ENCODE measurements around the gene SLC38A2.
"Not testable (repeated sequence)": the region's sequence is repeated elsewhere in the genome, so short reads cannot be mapped to it uniquely, and the experiment has no call there.

The SLC38A2 gene

DNA sequence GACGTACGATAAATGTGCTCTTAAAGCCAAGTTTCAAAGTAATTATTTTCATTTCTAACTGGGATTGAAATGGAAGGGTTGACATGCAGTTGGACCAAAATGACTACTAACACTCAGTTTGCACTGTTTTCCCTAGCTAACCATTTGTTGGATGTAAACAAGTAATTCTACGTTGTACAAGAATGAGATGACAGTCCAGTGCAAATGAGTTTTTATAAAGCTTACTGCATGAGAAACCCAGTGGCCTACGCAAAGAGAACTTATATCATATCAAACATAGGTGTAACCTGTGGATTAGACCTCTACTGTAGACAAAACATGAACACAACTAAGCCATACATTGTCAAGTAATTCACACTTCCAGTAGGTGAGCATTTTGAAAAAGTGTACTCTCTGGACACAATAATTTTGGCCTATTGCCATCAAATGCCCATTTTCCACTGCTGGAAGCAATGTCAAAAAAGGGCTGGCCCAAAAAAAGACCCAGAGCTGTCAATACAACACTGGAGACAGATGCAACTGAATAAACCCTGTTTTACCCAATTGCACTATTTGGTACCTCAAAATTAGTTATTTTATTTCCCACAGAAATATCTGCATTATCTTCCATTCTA, 12.8 kb downstream of the SLC38A2 start:
- no peak for DNase-seq

DNA sequence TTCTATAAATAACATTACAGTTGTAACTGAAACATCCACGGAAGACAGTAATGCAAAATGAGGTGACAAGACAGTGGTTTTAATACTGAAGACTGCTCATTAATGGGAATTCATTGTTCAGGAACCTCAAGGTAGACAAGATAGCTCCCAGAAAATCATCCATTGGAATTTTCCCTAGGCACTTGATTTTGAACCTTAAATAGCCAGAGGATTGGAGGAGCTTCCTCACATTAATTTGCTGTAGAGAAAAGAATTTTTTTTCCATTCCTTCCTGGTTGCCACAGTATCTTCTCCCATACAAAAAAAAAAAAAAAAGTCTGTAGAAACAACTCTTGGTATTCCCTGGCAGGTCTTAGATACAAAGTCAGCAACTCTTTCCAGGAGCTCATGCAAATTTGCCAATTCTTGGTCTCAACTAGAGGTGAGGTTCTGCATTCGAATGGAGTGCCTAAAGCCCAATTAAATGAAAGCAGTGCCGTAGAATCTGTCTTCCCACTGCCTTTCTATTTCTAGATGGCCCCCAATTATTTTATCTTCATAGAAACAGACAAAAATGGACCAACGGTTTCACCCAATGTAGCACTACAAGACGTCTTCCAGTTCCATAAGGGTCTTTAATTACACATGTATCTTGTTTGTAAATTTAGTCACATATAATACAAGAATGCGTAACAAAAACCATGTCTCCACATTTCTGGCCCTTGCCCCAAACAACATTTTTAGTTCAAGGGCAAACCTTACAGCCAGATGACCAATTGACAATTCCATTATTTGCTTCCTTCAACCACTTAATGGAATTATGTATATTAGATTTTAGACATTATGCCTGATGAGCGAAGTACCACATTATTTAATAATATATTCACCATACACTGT, 13.5 kb downstream of the SLC38A2 start:
- DNase-seq, result no peak

DNA sequence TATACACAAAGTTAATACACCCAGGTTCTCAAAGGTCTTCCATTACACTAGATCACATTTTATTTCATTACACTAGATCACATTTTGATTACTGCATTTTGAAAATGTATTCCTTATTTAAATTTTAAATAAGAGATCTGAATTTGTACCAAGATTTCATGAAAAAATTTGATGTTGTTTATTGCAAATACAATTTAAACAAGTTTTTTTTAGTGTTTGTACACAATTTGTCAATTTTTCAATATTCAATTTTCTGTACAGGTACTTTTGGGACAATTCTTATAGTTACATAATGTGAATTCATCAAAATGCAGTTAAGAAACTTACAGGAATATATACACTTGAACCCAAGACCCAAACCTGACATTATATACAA, 14.3 kb downstream of the SLC38A2 start:
- DNase-seq, result no peak

DNA sequence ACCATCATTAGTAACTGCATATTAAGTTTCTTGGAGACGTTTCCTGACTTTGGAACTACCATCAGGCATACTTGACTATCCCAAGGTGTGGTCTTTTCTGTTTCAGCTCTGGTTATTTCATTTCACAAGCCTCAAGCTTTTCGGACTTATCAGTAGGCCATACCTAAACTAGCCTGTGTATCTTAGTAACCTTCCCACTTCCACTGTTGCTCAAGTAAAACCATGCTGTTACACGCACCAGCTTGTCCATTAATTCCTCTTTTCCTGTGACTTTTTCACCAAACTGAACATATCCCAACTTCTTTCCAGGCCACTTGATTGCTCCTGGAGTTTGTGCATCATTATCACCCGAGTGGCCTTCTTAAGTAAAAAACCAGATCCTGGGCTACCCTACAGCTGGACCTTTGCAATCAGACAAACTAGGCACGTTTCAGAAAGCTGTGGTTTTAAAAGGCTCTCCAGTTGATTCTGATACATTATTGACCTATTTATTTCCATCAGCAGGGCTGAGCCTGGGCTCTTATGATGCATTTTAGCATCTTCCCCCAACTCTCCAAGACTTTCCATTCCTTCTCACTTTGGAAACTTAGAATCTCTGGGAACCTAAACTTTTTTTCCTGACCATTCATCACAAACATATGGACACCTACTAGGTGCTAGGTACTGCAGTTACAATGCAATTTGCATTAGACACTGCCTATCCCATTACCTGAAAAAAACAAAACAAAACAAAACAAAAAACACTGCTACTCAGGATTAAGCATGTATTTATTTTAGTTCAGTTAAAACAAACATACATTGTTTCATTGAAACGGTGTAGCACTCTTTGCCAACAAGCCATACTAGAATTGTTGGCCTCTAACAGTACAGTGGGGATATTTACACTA, 14.9 kb downstream of the SLC38A2 start:
- DNase-seq, result no peak

DNA sequence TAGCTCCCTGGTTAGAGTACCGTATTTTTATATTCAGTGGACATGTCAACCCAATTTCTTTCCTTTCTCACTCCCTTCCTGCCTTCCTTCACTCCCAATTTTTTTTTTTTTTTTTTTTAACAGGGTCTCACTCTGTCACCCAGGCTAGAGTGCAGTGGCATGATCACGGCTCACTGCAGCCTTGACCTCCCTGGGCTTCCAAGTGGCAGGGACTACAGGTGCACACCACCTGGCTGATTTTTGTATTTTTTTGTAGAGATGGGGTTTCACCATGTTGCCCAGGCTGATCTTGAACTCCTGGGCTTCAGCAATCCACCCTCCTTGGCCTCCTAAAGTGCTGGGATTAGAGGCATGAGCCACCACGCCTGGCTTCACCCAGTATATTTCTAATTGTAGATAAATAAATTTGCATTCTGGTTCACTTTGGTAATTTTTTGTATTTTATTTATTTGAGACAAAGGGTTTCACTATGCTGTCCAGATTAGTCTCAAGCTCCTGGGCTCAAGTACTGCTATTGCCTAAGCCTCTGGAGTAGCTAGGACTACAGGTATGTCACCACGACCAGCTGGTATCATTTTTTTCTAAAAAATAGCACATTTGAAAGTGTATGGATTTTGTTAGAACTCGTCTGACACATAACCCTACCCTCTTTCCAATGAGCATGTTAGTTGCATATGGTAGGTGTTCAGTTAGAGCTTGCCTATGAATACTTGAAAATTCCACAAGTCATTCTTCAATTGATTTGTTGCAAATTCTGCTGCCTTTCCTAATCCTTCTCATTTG, 15.7 kb downstream of the SLC38A2 start:
- no peak for DNase-seq

DNA sequence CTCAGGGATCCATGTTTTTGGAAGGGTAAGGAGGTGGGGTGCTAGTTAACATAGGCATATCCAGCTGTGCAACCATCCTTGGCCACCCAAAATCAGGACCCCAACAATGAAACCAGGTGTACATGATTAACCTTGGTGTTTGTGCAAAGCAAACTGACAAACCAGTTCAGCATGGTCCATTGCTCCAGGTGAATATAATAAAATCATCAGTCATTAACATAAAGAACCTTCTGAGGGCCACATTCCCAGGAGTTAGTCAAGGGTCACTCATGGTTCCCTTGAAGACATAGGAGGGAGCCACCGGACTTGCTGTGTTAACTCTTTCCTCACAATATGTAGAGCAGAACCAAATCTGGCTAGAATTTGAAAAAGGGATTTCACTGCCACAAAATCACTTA, 17.8 kb downstream of the SLC38A2 start:
- no peak for DNase-seq

DNA sequence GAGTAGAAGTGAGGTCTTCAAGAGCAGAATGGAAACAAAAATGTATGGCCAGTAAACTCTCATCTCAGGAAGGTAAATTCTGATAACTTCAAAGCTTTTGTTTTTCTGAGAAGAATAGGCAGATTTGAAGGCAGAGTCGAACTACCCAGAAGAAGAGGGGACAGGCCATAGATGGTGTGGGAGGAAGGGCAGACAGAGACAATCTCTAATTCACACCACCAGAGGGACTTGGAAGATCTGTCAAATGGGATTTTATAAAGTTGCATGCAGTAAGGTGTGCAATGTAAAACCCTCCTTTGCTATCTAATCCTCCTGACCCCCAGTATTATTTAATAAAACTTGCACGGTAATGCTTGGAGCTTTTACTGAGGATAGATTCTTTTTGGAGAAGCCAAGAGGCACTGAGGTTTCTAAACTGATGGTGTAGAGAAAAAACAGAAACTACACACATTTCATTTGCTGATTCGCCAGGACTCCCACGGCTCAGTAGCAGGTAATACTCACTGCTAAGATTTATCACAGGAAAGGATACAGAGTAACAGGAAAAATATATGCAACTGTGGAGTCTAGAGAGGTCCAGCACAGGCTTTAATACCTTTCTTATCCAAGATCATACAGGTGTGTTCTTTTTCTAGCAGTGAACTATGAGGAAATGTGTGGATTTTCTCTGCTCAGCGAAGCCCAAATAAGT, 18.3 kb downstream of the SLC38A2 start:
- DNase-seq, result no peak

DNA sequence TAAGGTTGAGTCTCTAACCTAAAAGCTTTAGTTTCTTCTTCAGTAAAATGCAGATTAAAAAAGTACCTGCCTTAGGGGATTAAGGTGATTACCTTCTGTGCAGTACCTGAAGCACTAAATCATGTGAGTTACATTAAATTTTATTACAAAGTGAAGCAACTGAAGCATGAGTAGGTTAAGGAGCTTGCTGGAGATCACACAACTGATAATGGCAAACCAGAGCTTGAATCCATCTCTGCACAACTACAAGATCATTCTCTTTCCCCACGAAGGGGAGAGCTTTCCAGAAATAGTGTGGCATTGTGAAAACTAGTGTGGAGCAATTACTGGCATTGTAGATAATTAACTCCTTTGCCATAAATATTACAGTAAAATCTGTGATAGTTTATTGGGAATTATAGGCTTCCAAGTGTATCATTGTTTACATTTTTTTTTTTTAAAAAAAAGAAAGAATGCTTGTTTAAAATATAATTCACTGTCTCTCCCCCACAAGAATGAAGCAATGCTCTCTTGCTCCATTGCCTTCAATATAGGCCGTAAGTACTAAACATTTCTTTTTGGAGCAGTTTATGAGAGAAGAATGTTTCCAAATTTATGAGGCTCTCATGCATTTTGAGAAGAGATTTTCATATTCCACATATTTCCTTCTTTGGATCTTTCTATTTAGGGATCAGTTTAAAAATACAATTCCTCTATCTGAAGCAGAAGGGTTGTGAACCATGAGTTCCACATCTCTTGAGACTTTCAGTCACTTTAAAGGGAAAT, 20.5 kb downstream of the SLC38A2 start:
- DNase-seq, result no peak

DNA sequence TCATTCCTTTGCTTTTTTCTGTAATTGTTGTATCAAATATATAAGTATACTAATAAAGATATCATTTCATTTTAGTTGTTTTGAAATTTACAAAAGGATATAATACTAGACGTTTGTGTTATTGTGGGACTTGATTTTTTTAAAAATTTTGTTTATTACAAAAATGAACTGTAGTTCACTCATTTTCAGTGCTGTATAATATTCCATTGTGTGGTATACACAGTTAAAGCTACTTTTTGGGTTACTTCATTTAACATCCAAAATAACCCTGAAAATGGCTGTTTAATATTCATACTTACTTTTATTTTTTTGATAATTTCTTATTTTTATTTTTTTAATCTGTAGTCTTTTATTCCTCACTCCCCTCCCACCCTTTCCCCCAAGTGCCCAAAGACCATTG, 21.4 kb downstream of the SLC38A2 start:
- DNase-seq, result no peak

DNA sequence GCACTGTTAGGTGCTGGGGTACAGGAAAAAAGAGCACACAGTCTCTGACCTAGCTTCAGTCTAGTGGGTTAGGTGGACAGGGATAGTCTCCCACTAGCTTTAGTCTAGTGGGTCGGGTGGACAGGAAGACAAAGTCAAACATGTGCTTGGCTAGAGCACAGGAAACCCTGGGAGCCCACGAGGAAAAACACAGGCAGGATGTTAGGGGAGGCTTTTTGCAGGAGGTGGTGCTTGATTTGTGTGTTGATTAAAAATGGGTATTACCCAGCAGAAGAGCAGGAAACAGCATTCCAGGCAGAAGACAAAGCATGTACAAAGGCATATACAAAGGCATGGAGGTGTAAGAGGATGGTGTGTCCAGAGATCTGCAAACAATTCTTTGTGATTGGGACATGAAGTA, 23.3 kb downstream of the SLC38A2 start:
- DNase-seq, result no peak

DNA sequence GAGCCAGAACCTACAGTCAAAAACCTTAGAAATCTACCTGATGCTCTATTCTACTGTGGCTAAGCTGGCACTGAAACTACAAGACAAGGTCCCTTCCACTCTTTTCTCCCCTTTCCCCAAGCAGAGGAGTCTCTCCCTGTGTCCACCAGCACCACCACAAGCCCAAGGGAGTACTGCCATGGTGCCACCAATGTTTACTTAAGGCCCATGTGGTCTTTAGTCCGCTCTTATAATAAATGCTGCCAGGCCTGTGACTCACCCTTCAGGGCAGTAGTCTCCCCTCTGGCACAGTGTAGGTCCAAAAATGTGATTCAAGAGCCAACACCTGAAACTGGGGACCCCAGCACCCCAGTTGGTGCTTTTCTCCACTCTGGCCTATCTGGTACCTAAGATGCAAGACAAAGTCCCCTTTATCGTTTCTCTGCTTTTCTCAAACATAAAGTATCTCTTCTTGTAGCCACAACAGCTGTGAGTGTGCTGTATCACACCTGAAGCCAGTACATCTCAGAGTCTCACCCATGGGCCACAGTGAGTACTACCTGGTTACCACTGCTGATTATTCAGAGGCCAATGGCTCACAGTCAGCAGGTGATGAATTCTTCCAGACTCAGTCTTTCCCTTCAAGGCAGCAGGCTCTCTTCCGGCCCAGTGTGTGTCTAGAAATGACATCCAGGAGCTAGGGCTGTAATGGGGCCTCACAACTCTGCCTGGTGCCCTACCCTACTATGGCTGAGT, 29.3 kb downstream of the SLC38A2 start:
- no peak for DNase-seq

DNA sequence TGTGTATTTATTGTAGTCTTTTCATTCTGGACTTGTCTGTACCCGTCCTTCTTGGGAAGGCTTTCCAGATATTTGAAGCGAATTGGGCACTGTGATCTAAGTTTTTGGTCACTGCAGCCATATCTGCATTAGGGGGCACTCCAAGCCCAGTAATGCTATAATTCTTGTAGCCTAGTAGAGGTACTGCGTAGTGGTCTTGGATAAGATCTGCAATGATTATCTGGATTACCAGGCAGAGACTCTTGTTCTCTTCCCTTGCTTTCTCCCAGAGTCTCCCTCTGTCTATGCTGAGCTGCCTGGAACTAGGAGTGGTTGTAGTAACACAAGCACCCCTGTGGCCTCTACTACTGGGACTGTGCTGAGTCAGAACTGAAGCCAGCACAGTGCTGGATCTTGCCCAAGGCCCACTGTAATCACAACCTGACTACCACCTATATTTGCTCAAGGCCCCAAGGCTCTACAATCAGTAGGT, 30.0 kb downstream of the SLC38A2 start:
- no peak for DNase-seq

DNA sequence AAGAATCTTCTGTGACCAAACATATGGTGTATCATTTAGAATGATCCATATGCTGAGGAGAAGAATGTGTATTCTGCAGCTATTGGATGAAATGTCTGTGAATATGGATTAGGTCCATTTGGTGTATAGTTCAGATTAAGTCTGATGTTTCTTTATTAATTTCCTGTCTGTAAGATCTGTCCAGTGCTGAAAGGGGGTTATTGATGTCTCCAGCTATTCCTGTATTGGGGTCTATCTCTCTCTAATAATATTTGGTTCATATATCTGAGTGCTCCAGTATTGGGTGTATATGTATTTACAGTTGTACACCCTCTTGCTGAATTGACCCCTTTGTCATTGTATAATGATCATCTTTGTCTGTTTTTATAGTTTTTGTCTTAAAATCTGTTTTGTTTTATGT, 33.5 kb downstream of the SLC38A2 start:
- DNase-seq, result no peak

DNA sequence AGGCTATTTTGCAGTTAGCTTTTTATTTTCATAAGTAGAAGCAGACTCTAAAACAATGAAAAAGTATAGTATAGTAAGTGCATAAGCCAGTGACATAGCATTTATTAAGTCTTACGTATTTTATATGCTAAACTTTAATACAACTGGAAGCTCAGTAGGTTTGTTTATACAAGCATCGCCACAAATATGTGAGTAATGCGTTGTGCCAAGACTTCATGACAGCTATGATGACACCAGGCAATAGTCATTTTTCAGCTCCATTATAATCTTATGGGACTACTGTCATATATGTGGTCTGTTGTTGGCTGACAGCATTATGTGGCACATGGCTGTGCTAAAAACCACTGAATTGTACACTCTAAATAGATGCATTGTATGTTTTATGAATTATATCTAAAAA, 40.3 kb downstream of the SLC38A2 start:
- no peak for DNase-seq

DNA sequence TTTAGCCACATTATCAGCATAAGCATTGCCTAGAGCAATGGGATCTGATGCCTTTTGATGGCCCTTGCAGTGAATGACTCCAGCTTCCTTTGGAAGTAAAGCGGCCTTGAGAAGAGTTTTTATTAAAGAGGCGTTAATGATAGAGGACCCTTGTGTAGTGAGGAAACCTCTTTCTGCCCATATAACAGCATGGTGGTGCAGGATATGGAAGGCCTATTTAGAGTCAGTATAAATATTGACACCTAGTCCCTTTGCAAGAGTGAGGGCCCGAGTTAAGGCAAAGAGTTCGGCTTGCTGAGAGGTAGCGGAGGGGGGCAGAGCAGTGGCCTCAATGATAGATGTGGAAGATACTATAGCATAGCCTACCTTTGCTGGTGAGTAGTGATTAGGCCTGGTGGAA, 47.5 kb downstream of the SLC38A2 start:
- not testable (repeated sequence) for DNase-seq

DNA sequence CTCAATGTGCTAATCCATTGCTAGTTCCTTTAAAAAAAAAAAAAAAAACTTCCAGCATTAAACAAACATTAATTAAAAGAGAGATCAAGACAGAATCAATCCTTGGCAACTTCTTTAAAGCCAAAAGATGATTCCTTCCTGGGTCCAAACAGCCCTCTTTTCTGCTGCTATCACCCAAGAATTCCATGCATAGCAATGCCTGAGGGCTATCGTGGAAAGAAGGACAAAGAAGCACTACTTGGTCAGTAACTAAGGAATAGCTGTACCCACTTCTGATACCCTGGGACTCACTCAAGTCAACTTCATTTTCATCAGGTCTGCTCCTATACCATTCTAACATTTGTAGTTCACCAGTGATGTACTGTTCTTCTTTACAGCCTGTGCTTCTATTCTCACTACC, 51.8 kb downstream of the SLC38A2 start:
- DNase-seq, result no peak

DNA sequence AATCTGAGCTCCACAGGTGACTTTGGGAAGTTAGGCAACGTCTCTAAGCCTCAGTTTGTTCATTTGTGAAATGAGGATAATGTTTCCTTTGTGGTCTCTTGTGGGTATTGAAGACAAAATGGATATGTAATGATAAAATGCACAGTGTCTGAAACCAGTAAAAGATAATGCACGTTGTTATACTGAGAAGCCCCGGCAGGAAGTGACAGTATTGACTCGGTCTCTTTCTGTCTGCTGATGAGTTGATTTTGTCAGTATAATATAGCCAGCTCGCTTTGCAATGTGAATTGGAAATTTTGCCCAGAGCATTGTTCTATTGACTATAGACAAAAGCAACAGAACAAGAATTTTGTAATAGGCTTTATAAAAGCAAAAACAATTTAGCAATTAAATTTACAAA, 54.5 kb downstream of the SLC38A2 start:
- no peak for DNase-seq

All from DMS 273 treated with DMSO at 0.1 percent for 48 hours (cell line).